IPS-NIHi7 (cell line): ENCODE data around the gene PFN1.

Experiments
- DNase-seq: peaks from one replicate; pipeline ENCODE4 v3.0.0; 2012; ENCODE audit warnings: mixed read lengths; ENCODE audit errors: extremely low spot score

Gene PFN1

DNA sequence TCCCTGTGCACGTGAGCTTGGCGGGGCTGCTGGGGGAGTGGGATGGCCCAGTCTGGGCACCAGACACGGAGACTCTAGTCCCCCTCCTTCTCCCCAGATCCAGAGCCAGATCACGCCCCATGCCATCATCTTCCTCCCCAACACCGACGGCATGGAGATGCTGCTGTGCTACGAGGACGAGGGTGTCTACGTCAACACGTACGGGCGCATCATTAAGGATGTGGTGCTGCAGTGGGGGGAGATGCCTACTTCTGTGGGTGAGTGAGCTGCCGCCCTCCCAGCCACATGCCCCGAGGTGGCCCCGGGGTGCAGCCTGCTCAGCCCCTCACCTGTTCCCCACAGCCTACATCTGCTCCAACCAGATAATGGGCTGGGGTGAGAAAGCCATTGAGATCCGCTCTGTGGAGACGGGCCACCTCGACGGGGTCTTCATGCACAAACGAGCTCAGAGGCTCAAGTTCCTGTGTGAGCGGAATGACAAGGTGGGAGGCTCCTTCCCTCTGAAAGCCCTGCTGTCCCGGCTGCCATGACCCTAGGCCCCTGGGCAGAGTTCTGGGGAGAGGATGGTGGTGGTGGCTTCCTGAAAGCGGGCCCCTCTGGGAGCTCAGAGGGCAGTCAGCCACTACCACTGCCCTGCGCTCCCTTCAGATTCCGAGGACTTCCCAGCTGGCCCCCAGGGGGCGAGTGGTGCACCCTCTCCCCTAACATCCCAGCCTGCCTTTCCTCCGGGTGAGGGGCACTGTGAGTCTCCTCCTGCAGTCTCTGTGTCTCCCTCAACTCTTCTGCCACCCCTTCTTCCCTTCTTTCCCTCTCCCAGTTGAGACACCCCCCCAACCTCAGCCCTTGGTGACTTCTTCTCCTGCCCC is 51.8 kb downstream of the PFN1 start:
- no peak for DNase-seq

GRCh38 chr17:4895657-4896331 is 52.5 kb downstream of the PFN1 start:
- peak; percentile 78 for DNase-seq
